ENCODE results near the gene PEX16.

DNA sequence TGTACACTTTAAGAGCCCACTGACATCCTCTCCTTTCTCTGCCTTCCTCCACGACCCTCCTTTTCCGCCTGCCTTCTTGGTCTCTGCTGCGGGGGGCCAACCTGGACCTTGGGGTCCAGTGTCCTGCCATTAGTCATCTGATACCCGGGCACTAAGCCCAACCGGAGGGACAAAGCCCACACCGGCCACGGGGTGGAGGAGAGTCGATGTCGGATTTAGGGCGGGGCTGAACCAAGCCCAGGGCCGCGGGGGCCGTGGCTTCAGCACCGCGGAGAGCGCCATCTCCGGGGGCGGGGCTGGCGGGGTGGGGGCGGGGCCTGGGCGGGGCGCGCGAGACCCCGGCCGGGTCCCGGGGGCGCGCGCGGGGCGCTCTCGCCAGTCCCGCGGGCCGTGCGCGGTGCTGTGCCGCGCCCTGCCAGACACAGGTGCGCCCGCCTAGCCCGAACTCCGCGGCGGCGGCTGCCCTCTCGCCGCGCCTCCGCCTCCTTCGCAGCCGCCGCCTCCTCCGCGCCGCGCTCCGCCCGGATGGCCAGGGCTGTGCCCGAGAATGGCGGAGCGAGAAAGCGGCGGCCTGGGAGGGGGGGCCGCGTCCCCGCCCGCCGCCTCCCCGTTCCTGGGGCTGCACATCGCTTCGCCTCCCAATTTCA, 32.3 kb downstream of the PEX16 start, which contains the start of gene MAPK8IP1:
- TF ChIP-seq ZSCAN9 (CRISPR knock-in tag; IDR thresholded peaks at IDR 0.05; ENCODE audit: borderline replicate concordance) (peak; percentile 87; the same call in 1 of the 2 replicates), ZNF138 (CRISPR knock-in tag; IDR thresholded peaks at IDR 0.05; ENCODE audit: low read depth) (no peak)
- TF ChIP-seq, protein P1, sequence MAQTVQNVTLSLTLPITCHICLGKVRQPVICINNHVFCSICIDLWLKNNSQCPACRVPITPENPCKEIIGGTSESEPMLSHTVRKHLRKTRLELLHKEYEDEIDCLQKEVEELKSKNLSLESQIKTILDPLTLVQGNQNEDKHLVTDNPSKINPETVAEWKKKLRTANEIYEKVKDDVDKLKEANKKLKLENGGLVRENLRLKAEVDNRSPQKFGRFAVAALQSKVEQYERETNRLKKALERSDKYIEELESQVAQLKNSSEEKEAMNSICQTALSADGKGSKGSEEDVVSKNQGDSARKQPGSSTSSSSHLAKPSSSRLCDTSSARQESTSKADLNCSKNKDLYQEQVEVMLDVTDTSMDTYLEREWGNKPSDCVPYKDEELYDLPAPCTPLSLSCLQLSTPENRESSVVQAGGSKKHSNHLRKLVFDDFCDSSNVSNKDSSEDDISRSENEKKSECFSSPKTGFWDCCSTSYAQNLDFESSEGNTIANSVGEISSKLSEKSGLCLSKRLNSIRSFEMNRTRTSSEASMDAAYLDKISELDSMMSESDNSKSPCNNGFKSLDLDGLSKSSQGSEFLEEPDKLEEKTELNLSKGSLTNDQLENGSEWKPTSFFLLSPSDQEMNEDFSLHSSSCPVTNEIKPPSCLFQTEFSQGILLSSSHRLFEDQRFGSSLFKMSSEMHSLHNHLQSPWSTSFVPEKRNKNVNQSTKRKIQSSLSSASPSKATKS (CRISPR knock-in tag; IDR thresholded peaks at IDR 0.05), result no peak
